ENCODE data around the gene ADIPOR1. TPM values are rescaled to one million over a fixed set of nuclear protein-coding genes. Genes with fewer than 3 reads are reported as not detected.

The ADIPOR1 gene
- total RNA-seq, 1 experiment from 2014 or later, result 79.1 TPM

Other genes with a start within 250 kb of the ADIPOR1 start
- 0.69 and 0.92 TPM in 2 replicates for gene SYT2, start 247.9 kb downstream of the ADIPOR1 start, total RNA-seq (2021)
- 71.2 and 73.8 TPM in 2 replicates for gene KDM5B, start 149.9 kb downstream of the ADIPOR1 start, total RNA-seq (2021)
- 0.84 and 1.7 TPM in 2 replicates for gene PCAT6, start 147.4 kb downstream of the ADIPOR1 start, total RNA-seq (2021)
- gene RABIF, start 69.2 kb downstream of the ADIPOR1 start, total RNA-seq (2021), result 11.1 and 12.2 TPM in 2 replicates
- gene KLHL12, start 31.1 kb downstream of the ADIPOR1 start, total RNA-seq (2021), result 17.8 and 22.9 TPM in 2 replicates
- gene CYB5R1, start 8.9 kb upstream of the ADIPOR1 start, total RNA-seq (2021), result 27.8 and 28.3 TPM in 2 replicates
- 65.1 and 68.4 TPM in 2 replicates for gene TMEM183A, start 49.1 kb upstream of the ADIPOR1 start, total RNA-seq (2021)
- gene PPFIA4, start 68.2 kb upstream of the ADIPOR1 start, total RNA-seq (2021), result 2.5 and 3.0 TPM in 2 replicates
- not detected in 2 replicates for gene MYOG, start 127.7 kb upstream of the ADIPOR1 start, total RNA-seq (2021)
- 0.74 and 1.2 TPM in 2 replicates for gene ADORA1, start 169.4 kb upstream of the ADIPOR1 start, total RNA-seq (2021)
- gene MYBPH, start 217.5 kb upstream of the ADIPOR1 start, total RNA-seq (2021), result not detected in 2 replicates
- gene CHI3L1, start 228.4 kb upstream of the ADIPOR1 start, total RNA-seq (2021), result not detected in 2 replicates